Nucleus accumbens (tissue), 56 donors: Measurements from ENCODE around the gene ENDOU.

Experiments used
- DNase-seq, 56 donors: peaks; one replicate each; lab custom pipeline; 2025; lab: John Stamatoyannopoulos, UW

ENDOU gene

GRCh38 chr12:47744778-47745436 is 19.6 kb upstream of the ENDOU start:
- DNase-seq = no peak

GRCh38 chr12:47744005-47744651 is 18.8 kb upstream of the ENDOU start:
- peak in 3 of 56 donors; percentile 8 to 36 (median 11) for DNase-seq

- no peak for DNase-seq
These were observed 18.1 kb upstream of the ENDOU start for GRCh38 chr12:47743311-47743860.

- DNase-seq = peak in 11 of 56 donors; percentile 10 to 56 (median 23)
These were observed 17.0 kb upstream of the ENDOU start for GRCh38 chr12:47742253-47742825.

- DNase-seq = peak in 55 of 56 donors; percentile 32 to 98 (median 89)
These were observed 16.0 kb upstream of the ENDOU start for GRCh38 chr12:47741340-47741703.

GRCh38 chr12:47740606-47741339 is 15.5 kb upstream of the ENDOU start:
- DNase-seq = peak in 5 of 56 donors; percentile 13 to 46 (median 19)

- no peak for DNase-seq
These were observed 14.7 kb upstream of the ENDOU start for GRCh38 chr12:47739979-47740378.

- no peak for DNase-seq
These were observed 14.0 kb upstream of the ENDOU start for GRCh38 chr12:47739297-47739696.

GRCh38 chr12:47737936-47738594 is 12.8 kb upstream of the ENDOU start:
- no peak for DNase-seq

- DNase-seq = peak; percentile 21 to 90 (median 74)
These were observed 11.8 kb upstream of the ENDOU start for GRCh38 chr12:47736877-47737676.

GRCh38 chr12:47736216-47736615 is 10.9 kb upstream of the ENDOU start:
- DNase-seq = no peak

GRCh38 chr12:47735649-47736048 is 10.4 kb upstream of the ENDOU start:
- no peak for DNase-seq

GRCh38 chr12:47734725-47735480 is 9.6 kb upstream of the ENDOU start:
- DNase-seq = peak in 46 of 56 donors; percentile 14 to 77 (median 48)

GRCh38 chr12:47733142-47733541 is 7.9 kb upstream of the ENDOU start:
- no peak for DNase-seq

- no peak for DNase-seq
These were observed 7.2 kb upstream of the ENDOU start for GRCh38 chr12:47732504-47732903.

GRCh38 chr12:47731723-47732122 is 6.4 kb upstream of the ENDOU start:
- DNase-seq = no peak

GRCh38 chr12:47730341-47730744 is 5.1 kb upstream of the ENDOU start:
- DNase-seq = no peak

- DNase-seq = no peak
These were observed 3.9 kb upstream of the ENDOU start for GRCh38 chr12:47729233-47729632.

- DNase-seq = no peak
These were observed 603 bp upstream of the ENDOU start for GRCh38 chr12:47725893-47726292.
